ENCODE results near the gene PTPN11. TPM values are rescaled to one million over a fixed set of nuclear protein-coding genes. Genes with fewer than 3 reads are reported as not detected.

Gene PTPN11
- total RNA-seq, 1 donor from 2014 or later: 83.1 TPM

DNA sequence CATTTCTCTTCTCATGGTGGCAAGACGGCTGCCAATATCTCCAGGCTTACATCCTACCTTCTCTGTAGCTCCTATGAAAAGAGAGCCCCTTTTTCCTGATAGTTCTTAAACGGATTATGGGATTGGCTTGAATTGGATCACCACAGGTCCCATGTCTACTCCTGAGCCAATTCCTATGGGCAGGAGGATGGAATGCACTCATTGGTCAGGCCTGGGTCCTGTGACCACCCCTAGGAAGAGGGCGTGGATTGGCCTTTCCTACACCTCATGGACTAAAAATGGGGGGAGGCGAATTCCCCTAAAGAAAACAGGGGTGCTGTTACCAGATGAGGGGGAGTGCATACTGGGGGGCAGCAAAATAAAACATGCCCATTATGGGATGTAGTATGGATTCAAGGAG is 108.8 kb downstream of the PTPN11 start:
- CTCF ChIA-PET: no interaction called here
- intact Hi-C loops (cut with micrococcal nuclease): no loop called here
- H3K9me3 Mint-ChIP-seq: peaks cover 3% of the 10 kb centered on the region
- no peaks in the 10 kb centered on the region for H3K36me3 Mint-ChIP-seq (ENCODE audit: low read depth)
- ATAC-seq (ENCODE audit: low read depth) (no peak), DNase-seq (no peak)
- no peak overlapping the region for H3K27ac Mint-ChIP-seq
- H3K4me3 Mint-ChIP-seq: no peak overlapping the region
- POLR2A ChIA-PET: no interaction called here
- TF ChIP-seq, protein P1, sequence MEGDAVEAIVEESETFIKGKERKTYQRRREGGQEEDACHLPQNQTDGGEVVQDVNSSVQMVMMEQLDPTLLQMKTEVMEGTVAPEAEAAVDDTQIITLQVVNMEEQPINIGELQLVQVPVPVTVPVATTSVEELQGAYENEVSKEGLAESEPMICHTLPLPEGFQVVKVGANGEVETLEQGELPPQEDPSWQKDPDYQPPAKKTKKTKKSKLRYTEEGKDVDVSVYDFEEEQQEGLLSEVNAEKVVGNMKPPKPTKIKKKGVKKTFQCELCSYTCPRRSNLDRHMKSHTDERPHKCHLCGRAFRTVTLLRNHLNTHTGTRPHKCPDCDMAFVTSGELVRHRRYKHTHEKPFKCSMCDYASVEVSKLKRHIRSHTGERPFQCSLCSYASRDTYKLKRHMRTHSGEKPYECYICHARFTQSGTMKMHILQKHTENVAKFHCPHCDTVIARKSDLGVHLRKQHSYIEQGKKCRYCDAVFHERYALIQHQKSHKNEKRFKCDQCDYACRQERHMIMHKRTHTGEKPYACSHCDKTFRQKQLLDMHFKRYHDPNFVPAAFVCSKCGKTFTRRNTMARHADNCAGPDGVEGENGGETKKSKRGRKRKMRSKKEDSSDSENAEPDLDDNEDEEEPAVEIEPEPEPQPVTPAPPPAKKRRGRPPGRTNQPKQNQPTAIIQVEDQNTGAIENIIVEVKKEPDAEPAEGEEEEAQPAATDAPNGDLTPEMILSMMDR (IDR thresholded peaks at IDR 0.05): no peak
- peaks cover 2% of the 10 kb centered on the region for H3K27me3 Mint-ChIP-seq
- no peaks in the 10 kb centered on the region for H3K4me1 Mint-ChIP-seq

DNA sequence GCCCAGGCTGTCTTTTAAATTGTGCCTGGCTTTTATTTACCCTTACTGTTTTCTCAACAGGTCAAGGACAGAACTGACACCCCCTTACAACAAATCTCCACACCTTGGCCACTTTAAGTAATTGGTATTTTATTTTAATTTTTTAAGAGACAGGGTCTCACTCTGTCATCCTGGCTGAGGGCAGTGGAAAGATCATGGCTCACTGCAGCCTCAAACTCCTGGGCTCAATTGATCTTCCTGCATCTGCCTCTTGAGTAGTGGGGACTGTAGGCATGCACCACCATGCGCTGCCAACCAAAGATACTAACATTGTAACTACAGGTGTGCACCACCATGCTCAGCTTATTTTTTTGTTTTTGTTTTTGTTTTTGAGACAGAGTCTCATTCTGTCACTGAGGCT is 109.8 kb downstream of the PTPN11 start:
- Mint-ChIP-seq H3K4me3 (no peak overlapping the region), H3K27me3 (peaks cover 2% of the 10 kb centered on the region), H3K36me3 (ENCODE audit: low read depth) (no peaks in the 10 kb centered on the region), H3K9me3 (peaks cover 3% of the 10 kb centered on the region), H3K27ac (no peak overlapping the region), H3K4me1 (no peaks in the 10 kb centered on the region)
- DNase-seq: no peak
- CTCF ChIA-PET: no interaction called here
- POLR2A ChIA-PET: no interaction called here
- TF ChIP-seq, protein P1 (IDR thresholded peaks at IDR 0.05): no peak
- no peak for ATAC-seq (ENCODE audit: low read depth)
- intact Hi-C loops (cut with micrococcal nuclease): no loop called here

DNA sequence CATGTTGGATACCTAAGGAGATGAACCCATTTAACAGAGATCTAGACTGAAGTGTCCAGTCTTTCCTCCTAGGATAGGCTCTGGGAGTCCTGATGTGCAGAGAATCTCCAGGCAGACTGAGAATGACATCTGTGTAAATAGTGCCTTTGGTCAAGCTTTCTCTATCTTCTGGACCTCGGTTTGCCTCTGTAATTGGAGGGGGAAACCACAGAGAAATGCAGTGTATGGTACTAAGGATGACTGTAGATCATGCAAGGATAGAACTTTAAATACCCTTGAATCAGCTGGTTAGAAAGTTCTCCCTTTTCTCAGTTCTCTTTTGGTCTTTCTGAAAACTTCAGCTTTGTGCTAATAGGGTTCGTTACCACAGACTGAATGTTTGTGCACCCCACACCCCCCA is 112.2 kb downstream of the PTPN11 start:
- intact Hi-C loops (cut with micrococcal nuclease): no loop called here
- Mint-ChIP-seq H3K4me3 (no peak overlapping the region), H3K27ac (no peak overlapping the region), H3K27me3 (peaks cover 2% of the 10 kb centered on the region), H3K36me3 (ENCODE audit: low read depth) (no peaks in the 10 kb centered on the region), H3K4me1 (no peaks in the 10 kb centered on the region), H3K9me3 (peaks cover 3% of the 10 kb centered on the region)
- POLR2A ChIA-PET: no interaction called here
- DNase-seq (no peak), ATAC-seq (ENCODE audit: low read depth) (no peak)
- CTCF ChIA-PET: no interaction called here
- TF ChIP-seq, protein P1 (IDR thresholded peaks at IDR 0.05): no peak

DNA sequence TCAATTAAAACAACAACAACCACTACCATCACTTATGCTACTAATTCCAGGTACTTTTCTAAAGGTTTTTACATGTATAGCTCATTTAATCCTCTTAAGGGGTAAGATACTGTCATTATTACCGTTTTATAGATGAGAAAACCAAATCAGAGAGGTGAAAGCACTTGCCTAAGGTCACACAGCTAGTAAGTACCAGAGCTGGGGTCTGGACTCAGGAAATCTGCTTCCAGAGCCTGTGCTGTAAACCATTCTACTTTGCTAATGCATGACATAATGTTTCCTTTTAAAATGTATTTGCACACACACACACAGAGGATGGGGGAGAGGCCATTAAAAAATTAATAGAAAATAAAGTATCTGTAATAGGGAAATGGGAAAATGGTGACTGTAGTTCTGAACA is 113.4 kb downstream of the PTPN11 start:
- CTCF ChIA-PET: no interaction called here
- DNase-seq (no peak), ATAC-seq (ENCODE audit: low read depth) (no peak)
- H3K9me3 Mint-ChIP-seq: peaks cover 2% of the 10 kb centered on the region
- POLR2A ChIA-PET: no interaction called here
- intact Hi-C loops (cut with micrococcal nuclease): no loop called here
- no peak overlapping the region for H3K4me3 Mint-ChIP-seq
- no peaks in the 10 kb centered on the region for H3K4me1 Mint-ChIP-seq
- TF ChIP-seq, protein P1 (IDR thresholded peaks at IDR 0.05): no peak
- H3K36me3 Mint-ChIP-seq (ENCODE audit: low read depth): no peaks in the 10 kb centered on the region
- H3K27ac Mint-ChIP-seq: no peak overlapping the region
- peaks cover 2% of the 10 kb centered on the region for H3K27me3 Mint-ChIP-seq

DNA sequence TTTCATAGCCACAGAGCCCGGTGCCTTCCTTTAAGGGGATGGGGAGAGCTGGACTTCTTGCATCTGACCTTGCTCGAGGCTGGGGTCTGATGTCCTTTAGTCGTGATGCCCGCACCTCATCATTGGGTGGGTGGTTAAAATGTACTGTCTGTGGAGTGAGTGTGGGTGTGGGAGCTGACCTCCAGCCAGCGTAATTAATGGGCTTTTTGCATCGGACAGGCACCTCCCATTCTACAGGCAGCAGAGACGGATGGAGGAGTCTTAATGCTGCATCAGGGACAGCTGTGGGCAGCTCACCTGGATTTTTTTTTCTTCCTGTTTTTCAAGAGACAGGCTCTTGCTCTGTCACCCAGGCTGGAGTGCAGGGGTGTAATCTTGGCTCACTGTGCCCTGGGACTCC is 114.8 kb downstream of the PTPN11 start:
- ChIA-PET POLR2A (no interaction called here), CTCF (no interaction called here)
- no peaks in the 10 kb centered on the region for H3K36me3 Mint-ChIP-seq (ENCODE audit: low read depth)
- H3K9me3 Mint-ChIP-seq: no peaks in the 10 kb centered on the region
- TF ChIP-seq, protein P1 (IDR thresholded peaks at IDR 0.05): no peak
- intact Hi-C loops (cut with micrococcal nuclease): no loop called here
- DNase-seq (no peak), ATAC-seq (ENCODE audit: low read depth) (no peak)
- H3K27me3 Mint-ChIP-seq: peaks cover 2% of the 10 kb centered on the region
- no peak overlapping the region for H3K27ac Mint-ChIP-seq
- no peaks in the 10 kb centered on the region for H3K4me1 Mint-ChIP-seq
- no peak overlapping the region for H3K4me3 Mint-ChIP-seq

Measured in activated B cell treated with CpG ODN at 0.5 μM for 24 hours (primary cell).